HG02885 (cell line): ENCODE results near the gene ZDHHC11.
"Not testable (repeated sequence)": the region's sequence is repeated elsewhere in the genome, so short reads cannot be mapped to it uniquely, and the experiment has no call there.

Source experiments
- ATAC-seq: cut with Tn5 transposase; IDR thresholded peaks from one replicate; pipeline ENCODE4 v1.9.1; 2021; ENCODE audit warnings: mild to moderate bottlenecking; ENCODE audit not compliant: unreplicated experiment, poor library complexity

ZDHHC11 gene

DNA sequence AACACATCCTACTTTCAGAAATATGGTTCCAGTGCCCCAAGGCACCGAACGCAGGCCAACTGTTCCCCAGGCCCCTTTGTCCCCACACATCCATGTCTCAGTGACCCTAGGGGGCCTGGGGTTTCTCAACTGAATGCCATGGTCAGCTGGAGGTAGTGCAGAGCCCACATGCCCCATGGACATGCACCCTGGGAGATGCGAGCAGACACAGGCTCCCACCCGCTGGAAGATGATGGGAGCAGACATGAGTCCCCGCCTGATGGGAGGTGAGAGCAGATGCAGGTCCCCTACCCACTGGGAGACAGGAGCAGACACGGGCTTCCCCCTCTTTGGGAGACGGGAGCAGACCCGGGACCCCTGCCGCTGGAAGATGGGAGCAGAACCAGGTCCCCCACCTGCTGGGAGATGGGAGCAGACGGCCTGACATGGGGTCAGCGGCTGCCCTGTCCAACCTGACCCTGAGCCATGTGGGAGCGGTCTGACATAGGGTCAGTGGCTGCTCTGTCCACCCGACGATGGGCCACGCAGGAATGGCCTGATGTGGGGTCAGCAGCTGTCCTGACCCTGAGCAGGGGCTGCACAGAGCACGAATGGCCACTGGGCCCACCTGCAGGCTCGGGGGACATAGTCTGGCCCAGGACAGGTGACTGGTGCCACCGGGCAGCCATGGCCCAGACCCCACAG, 84.7 kb downstream of the ZDHHC11 start:
- ATAC-seq = no peak

DNA sequence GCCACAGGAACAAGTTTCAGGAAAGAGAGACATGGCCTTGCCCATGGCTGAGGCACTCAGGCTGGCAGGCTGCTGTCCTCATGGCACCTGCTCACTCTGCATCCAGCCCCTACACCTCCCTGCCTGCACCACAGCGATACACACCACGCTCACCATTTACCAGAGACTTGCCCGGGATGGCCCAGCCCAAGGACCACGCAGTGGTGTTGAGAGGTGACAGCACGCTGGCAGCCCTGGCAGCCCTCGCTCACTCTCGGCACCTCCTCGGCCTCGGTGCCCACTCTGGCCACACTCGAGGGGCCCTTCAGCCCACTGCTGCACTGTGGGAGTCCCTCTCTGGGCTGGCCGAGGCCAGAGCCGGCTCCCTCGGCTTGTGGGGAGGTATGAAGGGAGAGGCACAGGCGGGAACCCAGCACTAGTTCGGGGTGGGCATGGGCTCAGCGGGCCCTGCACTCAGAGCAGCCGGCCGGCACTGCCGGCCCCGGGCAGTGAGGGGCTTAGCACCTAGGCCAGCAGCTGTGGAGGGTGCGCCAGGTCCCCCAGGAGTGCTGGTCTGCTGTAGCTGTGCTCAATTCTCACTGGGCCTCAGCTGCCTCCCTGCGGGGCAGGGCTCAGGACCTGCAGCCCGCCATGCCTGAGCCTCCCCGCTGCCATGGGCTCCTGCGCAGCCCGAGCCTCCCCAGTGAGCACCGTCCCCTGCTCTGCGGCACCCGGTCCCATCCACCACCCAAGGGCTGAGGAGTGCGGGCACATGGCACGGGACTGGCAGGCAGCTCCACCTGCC, 86.6 kb downstream of the ZDHHC11 start:
- no peak for ATAC-seq

DNA sequence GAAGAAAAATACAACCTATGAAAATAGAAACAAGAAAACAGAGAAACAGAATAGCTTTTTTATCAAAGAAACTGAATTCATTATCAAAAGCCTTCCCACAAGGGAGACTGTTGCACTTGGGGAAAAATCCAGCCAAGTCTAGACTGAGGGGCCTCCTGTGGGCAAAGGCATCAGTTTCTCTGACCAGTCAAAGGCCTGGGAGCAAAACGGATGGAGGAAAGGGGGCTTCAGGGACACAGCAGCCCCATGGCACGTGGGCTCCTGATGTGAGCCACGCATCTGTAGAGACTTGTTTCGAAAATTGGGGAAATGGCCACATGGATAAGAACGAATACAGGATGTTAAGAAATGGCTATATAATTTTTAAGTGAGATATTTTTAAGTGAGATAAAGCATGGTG, 87.4 kb downstream of the ZDHHC11 start:
- no peak for ATAC-seq

GRCh38 chr5:762996-763395, 87.8 kb downstream of the ZDHHC11 start:
- not testable (repeated sequence) for ATAC-seq

DNA sequence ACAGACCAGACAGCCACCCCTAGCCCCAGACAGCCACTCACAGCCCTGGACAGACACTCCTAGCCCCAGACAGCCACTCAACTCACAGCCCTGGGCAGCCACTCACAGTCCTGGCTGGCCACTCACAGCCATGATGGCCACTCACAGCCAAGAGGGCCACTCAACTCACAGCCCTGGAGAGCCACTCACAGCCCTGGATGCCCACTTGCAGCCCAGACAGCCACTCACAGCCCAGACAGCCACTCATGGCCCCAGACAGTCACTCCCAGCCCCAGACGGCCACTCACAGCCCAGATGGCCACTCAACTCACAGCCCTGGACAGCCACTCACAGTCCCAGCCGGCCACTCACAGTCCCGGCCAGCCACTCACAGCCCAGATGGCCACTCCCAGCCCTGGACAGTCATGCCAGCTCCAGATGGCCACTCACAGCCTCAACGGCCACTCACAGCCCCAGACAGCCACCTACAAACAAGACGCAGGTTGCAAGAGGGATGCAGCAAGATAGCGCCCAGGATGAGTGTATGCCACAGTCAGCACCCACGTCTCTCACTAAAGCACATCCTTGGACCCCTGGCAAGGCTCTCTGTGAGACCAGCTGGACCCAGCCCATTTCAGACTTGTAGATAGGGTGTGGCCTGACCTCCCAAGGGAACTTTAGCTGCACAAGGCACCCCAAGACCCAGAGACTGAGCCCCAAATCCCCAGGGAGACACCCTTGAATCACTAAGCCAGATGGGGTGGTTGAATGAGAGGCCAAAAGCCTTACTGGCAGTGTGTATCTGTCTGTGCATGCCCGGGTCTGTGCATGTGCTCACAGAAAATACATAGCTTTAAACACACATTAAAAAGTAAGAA, 88.7 kb downstream of the ZDHHC11 start:
- no peak for ATAC-seq

GRCh38 chr5:761059-761771, 89.6 kb downstream of the ZDHHC11 start:
- no peak for ATAC-seq

DNA sequence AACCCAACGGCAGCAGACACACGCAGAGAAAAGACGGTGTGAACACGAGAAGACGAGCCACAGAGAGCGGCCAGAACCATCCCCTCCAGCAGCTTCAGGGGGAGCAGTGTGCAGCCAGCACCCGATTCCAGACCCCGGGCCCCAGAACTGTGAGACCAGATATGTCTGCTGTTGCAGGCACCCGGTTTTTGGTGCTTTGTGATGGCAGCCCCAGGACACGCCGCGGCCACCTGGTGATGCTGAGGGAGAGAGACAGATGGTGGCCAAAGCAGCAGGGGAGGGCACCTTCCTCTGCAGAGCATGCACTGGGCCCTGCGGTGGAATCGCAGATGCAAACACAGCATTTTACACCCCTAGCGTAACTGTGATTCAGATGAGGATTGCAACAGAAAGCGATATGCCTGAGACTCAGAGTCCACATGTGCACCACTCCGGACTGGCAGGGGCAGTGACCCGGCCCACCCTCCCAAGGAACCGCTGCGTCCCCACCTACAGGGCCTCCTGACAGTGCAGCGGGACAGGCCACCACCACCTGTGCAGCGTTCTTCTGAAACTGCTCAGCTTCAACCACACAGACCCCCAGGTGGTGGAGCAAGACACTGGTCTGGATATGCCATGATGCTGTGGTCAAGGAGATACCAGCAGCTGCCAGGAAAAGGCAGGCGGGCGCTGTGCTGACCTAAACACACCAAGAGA, 90.3 kb downstream of the ZDHHC11 start:
- ATAC-seq = no peak

DNA sequence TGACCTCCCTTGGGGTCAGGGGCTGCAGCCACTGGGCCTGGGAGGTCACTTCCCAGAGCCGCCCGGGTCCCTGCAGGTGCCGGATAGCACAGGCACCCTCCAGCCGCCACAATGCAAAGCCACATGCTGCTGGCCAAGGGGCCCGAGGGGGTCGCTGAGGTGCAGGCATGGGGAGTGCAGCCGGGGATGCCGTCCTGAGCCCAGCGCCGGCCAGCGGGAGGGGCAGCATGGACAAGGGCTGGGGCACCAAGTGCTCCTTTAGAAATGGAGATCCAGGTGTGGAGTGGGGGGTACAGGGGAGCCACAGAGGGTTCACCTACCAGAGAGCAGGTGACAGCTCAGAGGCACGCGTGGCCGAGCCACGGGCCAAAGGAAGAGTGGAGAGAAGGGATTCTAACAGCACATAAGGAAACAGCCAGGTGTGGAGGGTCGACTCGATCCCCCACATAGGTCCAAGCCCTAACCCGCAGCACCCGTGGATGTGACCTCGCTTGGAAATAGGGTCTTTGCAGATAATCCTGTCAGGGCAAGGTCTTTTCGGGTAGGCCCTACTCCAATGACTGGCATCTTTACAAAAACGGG, 90.9 kb downstream of the ZDHHC11 start:
- ATAC-seq = no peak

GRCh38 chr5:759111-759751, 91.6 kb downstream of the ZDHHC11 start:
- no peak for ATAC-seq

DNA sequence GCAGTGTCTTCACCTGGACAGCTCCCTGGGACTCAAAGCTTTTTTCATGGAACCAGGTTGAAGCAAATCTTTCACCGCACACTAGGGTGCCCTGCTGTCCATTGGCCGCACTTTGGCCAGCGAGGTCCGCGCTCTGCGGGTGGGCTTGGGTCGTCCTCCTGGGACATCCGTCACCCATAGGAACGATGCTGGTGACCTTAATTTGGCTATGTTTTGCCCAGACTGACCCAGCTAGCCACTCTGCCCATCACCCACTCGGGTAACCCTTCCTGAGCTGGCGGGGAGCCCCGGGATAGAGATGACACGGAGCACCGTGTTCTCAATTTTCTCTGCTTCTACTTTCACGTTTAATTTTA, 92.1 kb downstream of the ZDHHC11 start:
- ATAC-seq = no peak

- ATAC-seq = no peak
Measured at GRCh38 chr5:757931-758697, 92.7 kb downstream of the ZDHHC11 start.

- no peak for ATAC-seq
Measured at GRCh38 chr5:757346-757930, 93.3 kb downstream of the ZDHHC11 start.

DNA sequence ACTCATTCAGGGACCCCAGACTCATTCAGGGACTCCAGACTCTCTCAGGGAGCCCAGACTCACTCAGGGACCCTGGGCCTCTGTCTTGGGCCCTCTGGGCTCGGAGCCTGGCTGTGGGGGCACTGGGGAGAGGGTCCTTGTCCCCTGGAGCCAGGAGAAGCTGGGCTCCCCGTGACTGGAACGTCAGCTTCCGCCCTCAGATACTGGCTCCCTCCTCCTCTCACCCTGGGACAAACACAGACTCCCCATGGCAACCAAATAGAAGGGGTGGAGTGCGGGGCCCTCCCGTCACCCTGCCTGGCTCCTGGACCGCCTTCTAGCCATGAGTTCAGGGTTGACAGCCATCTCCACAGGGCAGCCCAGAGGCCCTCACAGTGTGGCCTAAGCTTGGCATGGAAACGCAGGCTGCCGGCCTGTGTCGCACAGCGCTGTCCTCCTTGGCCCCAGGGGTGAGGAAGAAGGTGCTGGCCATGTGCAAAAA, 93.9 kb downstream of the ZDHHC11 start:
- no peak for ATAC-seq

DNA sequence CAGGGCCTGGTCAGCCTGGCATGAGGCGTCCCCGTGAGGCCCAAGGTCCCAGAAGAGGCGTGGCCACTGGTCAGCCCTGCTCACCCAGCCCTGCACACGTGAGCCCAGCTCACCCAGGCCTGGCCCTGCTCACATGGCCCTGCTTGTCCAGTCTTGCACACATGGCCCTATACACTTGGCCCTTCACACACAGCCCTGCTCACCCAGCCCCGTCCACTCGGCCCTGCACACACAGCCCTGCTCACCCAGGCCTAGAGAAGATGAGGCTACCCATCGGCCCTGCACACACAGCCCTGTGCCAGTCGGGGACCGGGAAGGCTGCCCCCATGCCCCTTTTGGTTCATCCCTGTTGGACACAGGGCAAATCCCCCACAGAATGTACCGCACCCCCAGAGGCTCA, 94.6 kb downstream of the ZDHHC11 start:
- no peak for ATAC-seq

- ATAC-seq = not testable (repeated sequence)
Measured at GRCh38 chr5:754143-754632, 96.6 kb downstream of the ZDHHC11 start.

GRCh38 chr5:753567-754142, 97.1 kb downstream of the ZDHHC11 start:
- not testable (repeated sequence) for ATAC-seq

DNA sequence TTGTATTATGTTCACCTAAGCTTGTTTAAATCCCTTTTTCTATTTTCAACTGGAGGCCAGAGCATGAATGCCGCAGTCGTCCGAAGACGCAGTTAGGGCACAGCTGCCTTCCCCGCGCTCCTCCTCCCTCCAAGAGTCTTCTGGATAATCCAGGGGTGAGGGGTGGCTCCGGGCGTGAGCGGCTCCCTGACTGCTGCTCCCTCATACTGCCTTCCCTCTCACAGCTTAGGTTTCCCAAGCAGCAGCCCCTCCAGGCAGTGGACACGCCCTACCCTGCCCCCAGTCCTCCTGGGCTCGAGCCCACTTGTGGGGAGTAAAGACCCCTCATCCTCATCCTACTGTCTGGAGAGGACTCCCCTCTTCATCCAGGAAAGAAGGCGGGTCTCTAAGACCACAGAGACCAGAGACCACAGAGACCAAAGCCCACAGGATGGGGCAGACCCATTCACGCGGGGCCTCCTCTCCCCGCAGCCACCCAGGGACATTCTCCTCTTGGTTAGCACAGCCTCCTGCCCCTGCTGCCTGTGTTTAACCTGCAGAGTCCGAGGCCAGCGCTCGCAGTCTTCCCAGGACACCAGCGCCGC, 98.2 kb downstream of the ZDHHC11 start:
- ATAC-seq = not testable (repeated sequence)
